Testis (tissue), 2 donors: ENCODE measurements around the gene MBOAT7.

Source experiments
- CTCF ChIP-seq, 3 experiments: fragments of 450-650 bp in 2 of 3; fragments of 200-600 bp in 1 of 3; sonication (generic) in 1 of 3; IDR thresholded peaks; one replicate each; pipeline ENCODE4 v1.5.1; 2016 to 2019; ENCODE audit warnings: antibody characterized with exemption in 3 of 3, mild to moderate bottlenecking in 2 of 3, moderate library complexity in 1 of 3
- POLR2A ChIP-seq: fragments of 450-650 bp; IDR thresholded peaks from one replicate; pipeline ENCODE4 v1.6.1; 2017; ENCODE audit warnings: antibody characterized with exemption, mild to moderate bottlenecking, moderate library complexity

GRCh38 chr19:54142166-54142780 lies 47.1 kb downstream of the MBOAT7 start:
- TF ChIP-seq CTCF (IDR thresholded peaks at IDR 0.05) (no peak), POLR2A (no peak)
